ENCODE results near the gene MMP28.

- TF ChIP-seq CTCF (IDR thresholded peaks at IDR 0.05) (no peak), POLR2A (IDR thresholded peaks at IDR 0.05) (no peak)
These were observed 69.1 kb downstream of the MMP28 start for GRCh38 chr17:35726127-35726952.
